T-helper 2 cell (primary cell): ENCODE measurements around the gene CSNK2A1.
A peak's percentile ranks its signal among the peaks of the same experiment; 100 is the strongest.

Source experiments
- DNase-seq, 5 experiments: peaks; one replicate each; pipeline versions ENCODE4 v3.0.0 to v3.0.0-alpha.2; 2012 to 2022

The CSNK2A1 gene

GRCh38 chr20:563187-563586, 19.6 kb upstream of the CSNK2A1 start:
- DNase-seq, result no peak

- DNase-seq, result no peak
Measured at GRCh38 chr20:562232-562897, 18.8 kb upstream of the CSNK2A1 start.

GRCh38 chr20:561437-562231, 18.0 kb upstream of the CSNK2A1 start:
- peak in 3 of 5 experiments; percentile 4 to 51 (median 21) for DNase-seq

- no peak for DNase-seq
Measured at GRCh38 chr20:560680-561079, 17.1 kb upstream of the CSNK2A1 start.

- no peak for DNase-seq
Measured at GRCh38 chr20:558117-558516, 14.5 kb upstream of the CSNK2A1 start.

- DNase-seq, result no peak
Measured at GRCh38 chr20:556984-557383, 13.4 kb upstream of the CSNK2A1 start.

GRCh38 chr20:555976-556385, 12.4 kb upstream of the CSNK2A1 start:
- DNase-seq, result no peak

- DNase-seq, result no peak
Measured at GRCh38 chr20:550611-551010, 7.0 kb upstream of the CSNK2A1 start.

- DNase-seq, result no peak
Measured at GRCh38 chr20:549722-550496, 6.3 kb upstream of the CSNK2A1 start.

GRCh38 chr20:548906-549305, 5.3 kb upstream of the CSNK2A1 start:
- no peak for DNase-seq

GRCh38 chr20:547394-547793, 3.8 kb upstream of the CSNK2A1 start:
- no peak for DNase-seq

GRCh38 chr20:546353-546752, 2.8 kb upstream of the CSNK2A1 start:
- no peak for DNase-seq

GRCh38 chr20:544153-544725, 649 bp upstream of the CSNK2A1 start:
- no peak for DNase-seq

GRCh38 chr20:542777-543368, 717 bp downstream of the CSNK2A1 start:
- peak in 2 of 5 experiments; percentile 9 to 47 for DNase-seq

- no peak for DNase-seq
Measured at GRCh38 chr20:540391-541201, 3.0 kb downstream of the CSNK2A1 start.

- DNase-seq, result no peak
Measured at GRCh38 chr20:539848-540247, 3.7 kb downstream of the CSNK2A1 start.

- DNase-seq, result no peak
Measured at GRCh38 chr20:539191-539590, 4.4 kb downstream of the CSNK2A1 start.

GRCh38 chr20:537983-538382, 5.6 kb downstream of the CSNK2A1 start:
- no peak for DNase-seq

- no peak for DNase-seq
Measured at GRCh38 chr20:536426-537010, 7.1 kb downstream of the CSNK2A1 start.

- DNase-seq, result no peak
Measured at GRCh38 chr20:535958-536357, 7.6 kb downstream of the CSNK2A1 start.

- no peak for DNase-seq
Measured at GRCh38 chr20:533526-533925, 10.1 kb downstream of the CSNK2A1 start.
